Testis (tissue), 2 donors: Measurements from ENCODE around the gene LMCD1.

Source experiments
- CTCF ChIP-seq, 3 experiments: fragments of 450-650 bp in 2 of 3; fragments of 200-600 bp in 1 of 3; sonication (generic) in 1 of 3; IDR thresholded peaks; one replicate each; pipeline ENCODE4 v1.5.1; 2016 to 2019; ENCODE audit warnings: antibody characterized with exemption in 3 of 3, mild to moderate bottlenecking in 2 of 3, moderate library complexity in 1 of 3
- POLR2A ChIP-seq: fragments of 450-650 bp; IDR thresholded peaks from one replicate; pipeline ENCODE4 v1.6.1; 2017; ENCODE audit warnings: antibody characterized with exemption, mild to moderate bottlenecking, moderate library complexity

GRCh38 chr3:8516047-8516661 lies 14.5 kb downstream of the LMCD1 start:
- no peak for TF ChIP-seq CTCF (IDR thresholded peaks at IDR 0.05)
- no peak for TF ChIP-seq POLR2A
